OCI-LY3 (cell line): ENCODE results near the gene NDUFAF5.

Source experiments
- EZH2phosphoT487 ChIP-seq: fragments of 200-600 bp; shearing (Covaris generic); IDR thresholded peaks from 2 replicates; pipeline ENCODE4 v1.6.1; 2018; ENCODE audit warnings: antibody characterized with exemption, mixed run types, low read depth
- TF ChIP-seq, protein P1 (sequence below): fragments of 200-600, 300-600 bp; sonication (generic); IDR thresholded peaks from 2 replicates; pipeline ENCODE4 v1.5.1; 2014; ENCODE audit warnings: antibody characterized with exemption, low read length, low read depth

GRCh38 chr20:13817342-13817741 lies 32.5 kb downstream of the NDUFAF5 start:
- TF ChIP-seq, protein P1, sequence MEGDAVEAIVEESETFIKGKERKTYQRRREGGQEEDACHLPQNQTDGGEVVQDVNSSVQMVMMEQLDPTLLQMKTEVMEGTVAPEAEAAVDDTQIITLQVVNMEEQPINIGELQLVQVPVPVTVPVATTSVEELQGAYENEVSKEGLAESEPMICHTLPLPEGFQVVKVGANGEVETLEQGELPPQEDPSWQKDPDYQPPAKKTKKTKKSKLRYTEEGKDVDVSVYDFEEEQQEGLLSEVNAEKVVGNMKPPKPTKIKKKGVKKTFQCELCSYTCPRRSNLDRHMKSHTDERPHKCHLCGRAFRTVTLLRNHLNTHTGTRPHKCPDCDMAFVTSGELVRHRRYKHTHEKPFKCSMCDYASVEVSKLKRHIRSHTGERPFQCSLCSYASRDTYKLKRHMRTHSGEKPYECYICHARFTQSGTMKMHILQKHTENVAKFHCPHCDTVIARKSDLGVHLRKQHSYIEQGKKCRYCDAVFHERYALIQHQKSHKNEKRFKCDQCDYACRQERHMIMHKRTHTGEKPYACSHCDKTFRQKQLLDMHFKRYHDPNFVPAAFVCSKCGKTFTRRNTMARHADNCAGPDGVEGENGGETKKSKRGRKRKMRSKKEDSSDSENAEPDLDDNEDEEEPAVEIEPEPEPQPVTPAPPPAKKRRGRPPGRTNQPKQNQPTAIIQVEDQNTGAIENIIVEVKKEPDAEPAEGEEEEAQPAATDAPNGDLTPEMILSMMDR: no peak
- no peak for TF ChIP-seq EZH2phosphoT487
